GM19455 (cell line): Measurements from ENCODE around the gene ACSL3.

ENCODE experiments used
- ATAC-seq: cut with Tn5 transposase; IDR thresholded peaks from one replicate; pipeline ENCODE4 v1.9.1; 2021; ENCODE audit not compliant: unreplicated experiment

The ACSL3 gene

GRCh38 chr2:222939208-222939856 lies 78.5 kb downstream of the ACSL3 start:
- peak; percentile 80 for ATAC-seq

- ATAC-seq: no peak
Measured at GRCh38 chr2:222939979-222940378, 79.1 kb downstream of the ACSL3 start.

- ATAC-seq: no peak
Measured at GRCh38 chr2:222941510-222942032, 80.7 kb downstream of the ACSL3 start.

GRCh38 chr2:222942561-222942960 lies 81.7 kb downstream of the ACSL3 start:
- no peak for ATAC-seq

GRCh38 chr2:222942977-222943376 lies 82.1 kb downstream of the ACSL3 start:
- no peak for ATAC-seq

GRCh38 chr2:222943820-222944219 lies 83.0 kb downstream of the ACSL3 start:
- ATAC-seq: peak; percentile 78

- ATAC-seq: no peak
Measured at GRCh38 chr2:222944552-222944951, 83.7 kb downstream of the ACSL3 start.

GRCh38 chr2:222944971-222945740 lies 84.3 kb downstream of the ACSL3 start:
- no peak for ATAC-seq

- ATAC-seq: no peak
Measured at GRCh38 chr2:222945887-222946286, 85.1 kb downstream of the ACSL3 start.

GRCh38 chr2:222946700-222947287 lies 86.0 kb downstream of the ACSL3 start:
- no peak for ATAC-seq

- ATAC-seq: no peak
Measured at GRCh38 chr2:222949073-222949472, 88.2 kb downstream of the ACSL3 start.

- ATAC-seq: no peak
Measured at GRCh38 chr2:222949690-222950323, 89.0 kb downstream of the ACSL3 start.

- ATAC-seq: no peak
Measured at GRCh38 chr2:222950638-222951285, 89.9 kb downstream of the ACSL3 start.

- no peak for ATAC-seq
Measured at GRCh38 chr2:222952204-222952603, 91.4 kb downstream of the ACSL3 start.

- ATAC-seq: no peak
Measured at GRCh38 chr2:222955008-222955407, 94.2 kb downstream of the ACSL3 start.

GRCh38 chr2:222959358-222959757 lies 98.5 kb downstream of the ACSL3 start:
- ATAC-seq: no peak

- no peak for ATAC-seq
Measured at GRCh38 chr2:222960126-222960525, 99.3 kb downstream of the ACSL3 start.

GRCh38 chr2:222963641-222964040 lies 102.8 kb downstream of the ACSL3 start:
- no peak for ATAC-seq

- ATAC-seq: no peak
Measured at GRCh38 chr2:222964376-222965031, 103.7 kb downstream of the ACSL3 start.

- no peak for ATAC-seq
Measured at GRCh38 chr2:222965555-222965954, 104.7 kb downstream of the ACSL3 start.
